Skin of body (tissue), 2 donors: ENCODE data around the gene NRM. TPM values are rescaled to one million over a fixed set of nuclear protein-coding genes. Genes with fewer than 3 reads are reported as not detected.

Experiments
- DNase-seq: peaks from one replicate; lab custom pipeline; 2025; lab: John Stamatoyannopoulos, UW
- total RNA-seq: library from RNA; depleted of rRNA; stranded (reverse); fragments of >200 nt; gene quantifications from one replicate; pipeline ENCODE4 v1.2.3, GENCODE V29; 2014

The NRM gene
- total RNA-seq, 1 donor from 2014 or later: 3.6 TPM

- no peak for DNase-seq
These were observed 1.5 kb downstream of the NRM start for GRCh38 chr6:30689022-30689865.

GRCh38 chr6:30688569-30688968 is 2.2 kb downstream of the NRM start:
- no peak for DNase-seq

GRCh38 chr6:30687659-30688431 is 2.9 kb downstream of the NRM start:
- DNase-seq: peak; percentile 53

- peak; percentile 96 for DNase-seq
These were observed 3.7 kb downstream of the NRM start for GRCh38 chr6:30686908-30687658.

GRCh38 chr6:30686009-30686907 is 4.5 kb downstream of the NRM start, which contains the start of gene PPP1R18:
TSS of gene PPP1R18 (minus strand) at chr6:30686645. CDS start at chr6:30686018, 627 bp downstream.
- DNase-seq: peak; percentile 64

- DNase-seq: no peak
These were observed 5.4 kb downstream of the NRM start for GRCh38 chr6:30685157-30686008.

- no peak for DNase-seq
These were observed 6.2 kb downstream of the NRM start for GRCh38 chr6:30684386-30685156.

GRCh38 chr6:30683980-30684338 is 6.8 kb downstream of the NRM start:
- peak; percentile 11 for DNase-seq

GRCh38 chr6:30683183-30683979 is 7.4 kb downstream of the NRM start:
- DNase-seq: peak; percentile 8

GRCh38 chr6:30682143-30683117 is 8.4 kb downstream of the NRM start:
- peak; percentile 22 for DNase-seq

- DNase-seq: no peak
These were observed 9.0 kb downstream of the NRM start for GRCh38 chr6:30681766-30682142.

- DNase-seq: no peak
These were observed 10.8 kb downstream of the NRM start for GRCh38 chr6:30679765-30680535.

- DNase-seq: peak; percentile 32
These were observed 11.6 kb downstream of the NRM start for GRCh38 chr6:30678964-30679726.

GRCh38 chr6:30676660-30677285 is 14.0 kb downstream of the NRM start:
- no peak for DNase-seq
